Measurements from ENCODE around the gene BMI1.
"Not testable (repeated sequence)": the region's sequence is repeated elsewhere in the genome, so short reads cannot be mapped to it uniquely, and the experiment has no call there.

BMI1 gene

DNA sequence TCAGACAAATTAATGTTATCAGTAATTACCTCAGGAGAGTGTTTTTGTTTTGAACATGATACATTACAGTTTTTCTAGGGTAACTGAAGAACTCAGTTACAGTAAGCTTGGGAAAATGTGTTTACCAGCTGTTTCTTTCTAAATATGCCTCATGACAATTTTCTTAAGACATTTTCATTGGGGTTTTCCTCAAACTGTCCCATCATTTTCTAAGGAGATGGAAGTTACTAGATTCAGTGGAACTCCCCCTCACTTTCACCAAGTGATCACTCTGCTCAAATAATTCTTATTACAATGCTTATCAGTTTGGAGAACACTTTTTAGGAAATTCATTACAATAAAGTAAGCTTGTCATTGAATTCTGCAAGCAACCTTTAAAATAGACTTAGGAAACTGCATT lies 18.0 kb downstream of the BMI1 start:
- DNase-seq = no peak

DNA sequence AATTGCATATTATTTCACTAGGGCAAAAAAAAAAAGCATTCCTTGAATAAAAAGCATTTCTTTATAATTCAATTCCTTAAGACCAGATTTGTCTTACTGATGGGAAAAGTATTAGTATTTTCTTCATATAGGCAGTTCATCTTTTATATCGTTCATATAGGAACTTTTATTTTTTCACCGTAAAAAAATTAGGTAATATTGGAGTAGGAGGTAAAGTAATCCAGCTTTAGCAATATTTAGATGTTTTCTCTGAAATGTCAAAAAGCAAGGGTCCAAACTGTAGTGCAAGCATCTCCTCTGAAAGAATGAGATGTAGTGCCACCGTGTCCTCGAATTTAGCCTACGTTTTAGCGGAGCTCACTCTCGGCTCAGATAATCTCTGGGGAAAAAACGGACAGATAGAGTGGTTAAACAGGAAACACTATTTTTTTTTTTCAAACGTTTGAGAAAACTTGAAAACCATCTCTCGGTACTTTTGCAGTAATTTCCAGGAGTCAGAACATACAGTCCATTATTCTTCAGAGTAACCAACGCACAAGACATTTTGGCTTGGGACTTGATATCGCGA lies 18.9 kb downstream of the BMI1 start:
- DNase-seq = no peak

DNA sequence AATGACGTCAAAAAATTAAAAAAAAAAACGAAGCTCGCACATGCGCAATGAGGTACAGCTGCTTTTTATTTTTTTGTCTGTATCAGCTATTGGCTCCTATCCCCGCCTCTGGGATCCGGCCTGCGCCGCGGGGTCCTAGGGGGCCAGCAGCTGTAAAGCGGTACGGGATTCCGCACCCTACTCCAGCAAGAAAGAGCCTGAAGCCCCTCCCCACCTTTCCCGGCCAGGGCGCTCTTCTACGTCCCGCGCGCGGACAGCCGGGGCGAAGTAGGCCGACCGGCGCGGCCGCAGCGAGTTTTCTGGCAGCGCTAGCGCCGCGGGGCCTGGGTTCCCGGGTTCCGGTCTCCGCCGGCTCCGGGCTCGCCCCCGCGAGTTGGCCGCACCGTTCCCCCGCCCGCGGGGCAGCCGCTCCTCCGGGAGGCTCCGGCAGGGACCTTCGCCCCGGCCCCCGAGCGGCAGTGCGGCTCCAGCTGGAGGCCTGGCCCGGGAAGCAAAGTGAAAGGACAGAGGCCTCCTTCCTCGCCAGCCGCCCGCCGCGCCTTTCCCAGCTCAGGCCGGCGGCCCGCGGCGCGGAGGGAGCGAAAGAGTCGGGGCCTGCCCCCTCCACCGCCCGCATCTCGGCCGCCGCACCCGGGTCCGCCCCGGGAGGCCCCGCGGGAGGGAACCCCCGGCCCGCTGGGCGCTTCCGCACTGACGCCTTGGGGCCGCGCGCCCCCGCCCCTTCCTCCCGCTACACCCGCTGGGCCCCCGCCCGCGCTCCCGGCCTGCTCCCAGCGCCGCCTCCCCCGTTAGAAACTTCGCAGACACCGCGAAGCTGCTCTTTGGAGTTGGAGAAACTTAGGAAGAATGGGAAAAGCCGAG lies 19.7 kb downstream of the BMI1 start:
- peak in 29 of 51 donors; percentile 25 to 82 (median 65) for DNase-seq

DNA sequence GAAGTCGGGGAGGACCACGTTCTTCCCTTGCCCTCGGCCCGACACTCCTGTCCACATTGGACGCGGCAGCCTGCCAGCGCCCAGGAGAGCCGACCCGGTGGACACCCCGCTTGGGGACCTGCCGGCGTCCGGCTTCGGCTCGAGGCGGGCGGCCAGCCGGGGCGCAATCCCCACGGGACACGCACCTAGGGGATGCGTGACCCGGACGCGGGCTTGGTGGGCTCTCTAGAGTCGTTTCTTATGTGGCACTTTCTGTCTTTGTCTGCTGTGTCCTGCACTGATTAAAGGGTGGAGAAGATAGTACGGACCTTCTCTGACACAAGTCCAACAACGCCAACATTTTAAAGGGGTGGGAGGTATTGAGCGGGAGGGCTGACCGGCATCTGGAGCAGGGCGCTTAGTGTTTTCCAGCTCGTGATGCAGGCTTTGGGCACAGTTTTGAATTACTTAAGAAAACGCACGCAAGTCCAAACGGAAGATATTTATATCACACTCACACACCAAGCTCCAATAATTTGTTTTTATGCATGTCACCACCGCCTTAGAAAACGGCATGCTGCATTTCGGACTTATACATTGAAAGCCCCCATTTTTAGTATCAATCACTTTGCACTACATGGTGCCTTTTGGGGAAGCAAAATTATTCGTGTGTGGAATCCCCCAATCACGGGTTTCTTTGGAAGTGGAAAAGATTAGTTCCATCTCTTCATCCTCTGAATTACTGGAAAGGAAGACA lies 20.5 kb downstream of the BMI1 start:
- peak in 6 of 51 donors; percentile 38 to 75 (median 51) for DNase-seq

DNA sequence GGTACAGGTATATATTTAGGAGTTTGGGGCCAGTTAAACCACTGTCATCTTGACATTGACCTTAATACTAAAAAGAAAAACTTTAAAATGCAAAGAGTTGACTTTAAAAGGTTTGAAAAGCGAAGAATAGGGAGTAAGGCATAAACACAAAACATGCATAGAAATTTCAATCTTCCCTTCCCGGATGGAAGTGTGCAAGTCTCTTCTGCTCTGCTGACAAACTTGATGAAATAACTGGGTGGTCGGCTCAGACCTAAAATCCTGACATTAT lies 21.0 kb downstream of the BMI1 start:
- DNase-seq = no peak

DNA sequence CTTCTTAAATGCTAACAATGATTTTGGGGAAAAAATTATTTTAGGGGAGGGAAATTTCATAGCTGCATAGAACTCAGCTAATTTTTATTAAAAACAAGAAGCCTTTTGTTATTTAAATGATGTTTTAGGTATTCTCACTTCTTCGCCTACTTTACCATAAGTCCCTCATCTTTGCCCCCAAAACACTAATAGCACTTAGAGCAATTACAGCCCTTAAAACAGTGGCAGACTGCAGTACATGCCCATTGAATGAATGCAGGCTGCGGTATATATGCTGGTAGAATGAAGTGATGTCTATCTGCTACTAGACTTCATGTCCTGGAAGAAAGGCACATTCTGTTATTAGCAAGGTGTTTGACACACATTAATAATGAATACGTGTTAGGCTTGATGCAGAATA lies 21.5 kb downstream of the BMI1 start:
- no peak for DNase-seq

DNA sequence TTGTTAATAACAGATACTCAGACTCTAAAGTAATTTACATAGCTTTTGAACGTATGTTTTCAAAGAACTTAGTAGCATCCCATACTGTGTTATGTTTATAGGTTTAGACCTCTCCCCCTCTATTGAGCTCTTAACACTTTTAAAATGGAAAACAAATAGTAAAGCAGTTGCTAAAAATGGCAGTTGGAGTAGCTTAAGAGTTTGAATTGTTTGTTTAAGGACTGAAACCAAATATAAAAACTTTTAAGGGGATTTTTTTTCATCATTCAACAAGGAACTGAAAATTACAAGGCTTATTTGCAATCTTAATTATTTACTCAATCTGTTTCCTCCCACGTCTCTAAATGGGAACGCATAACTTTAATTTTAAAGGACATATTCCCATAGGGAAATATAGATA lies 22.8 kb downstream of the BMI1 start:
- no peak for DNase-seq

DNA sequence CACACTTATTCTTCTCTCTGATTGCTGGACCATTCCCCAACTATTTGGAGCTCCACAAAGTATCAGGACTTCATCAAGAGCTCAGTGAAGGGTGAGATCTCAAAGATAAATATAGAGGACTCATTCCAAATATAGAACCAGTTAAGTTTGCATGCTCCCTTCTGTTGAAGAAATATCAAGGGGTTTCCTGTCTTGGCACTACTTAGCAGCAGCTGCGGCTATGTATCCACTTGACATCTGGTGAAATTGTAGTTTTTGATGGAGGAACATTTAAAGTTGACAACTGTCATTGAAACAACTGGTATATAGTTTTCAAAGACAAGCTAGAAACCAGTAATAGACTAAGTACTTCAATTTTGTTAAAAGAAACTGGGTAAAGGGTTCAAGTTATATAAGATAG lies 23.4 kb downstream of the BMI1 start:
- DNase-seq = no peak

DNA sequence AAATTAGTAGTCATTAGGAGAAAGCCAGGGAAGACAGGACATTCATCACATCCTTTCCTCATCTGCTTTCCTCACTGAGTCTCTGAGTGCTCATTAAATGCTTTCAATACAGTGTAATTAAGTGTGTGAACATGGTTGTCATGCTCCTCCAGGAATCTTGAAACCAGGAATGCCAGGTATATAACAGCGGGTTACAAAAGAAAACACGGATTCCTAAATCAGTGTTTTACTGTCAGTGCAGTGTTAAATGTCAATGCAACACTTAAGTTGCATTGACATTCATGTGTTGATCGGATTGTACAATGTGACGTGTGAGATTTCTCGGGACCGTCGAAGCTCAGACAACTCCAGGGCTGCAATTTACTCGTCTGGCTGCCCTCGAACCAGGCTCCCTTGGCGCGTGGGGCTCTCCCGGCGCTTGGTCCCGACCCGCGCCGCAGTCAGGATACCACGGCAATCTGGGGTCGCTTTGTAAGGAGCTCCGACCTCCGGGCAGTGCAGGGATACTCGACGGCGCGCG lies 23.9 kb downstream of the BMI1 start:
- DNase-seq = no peak

DNA sequence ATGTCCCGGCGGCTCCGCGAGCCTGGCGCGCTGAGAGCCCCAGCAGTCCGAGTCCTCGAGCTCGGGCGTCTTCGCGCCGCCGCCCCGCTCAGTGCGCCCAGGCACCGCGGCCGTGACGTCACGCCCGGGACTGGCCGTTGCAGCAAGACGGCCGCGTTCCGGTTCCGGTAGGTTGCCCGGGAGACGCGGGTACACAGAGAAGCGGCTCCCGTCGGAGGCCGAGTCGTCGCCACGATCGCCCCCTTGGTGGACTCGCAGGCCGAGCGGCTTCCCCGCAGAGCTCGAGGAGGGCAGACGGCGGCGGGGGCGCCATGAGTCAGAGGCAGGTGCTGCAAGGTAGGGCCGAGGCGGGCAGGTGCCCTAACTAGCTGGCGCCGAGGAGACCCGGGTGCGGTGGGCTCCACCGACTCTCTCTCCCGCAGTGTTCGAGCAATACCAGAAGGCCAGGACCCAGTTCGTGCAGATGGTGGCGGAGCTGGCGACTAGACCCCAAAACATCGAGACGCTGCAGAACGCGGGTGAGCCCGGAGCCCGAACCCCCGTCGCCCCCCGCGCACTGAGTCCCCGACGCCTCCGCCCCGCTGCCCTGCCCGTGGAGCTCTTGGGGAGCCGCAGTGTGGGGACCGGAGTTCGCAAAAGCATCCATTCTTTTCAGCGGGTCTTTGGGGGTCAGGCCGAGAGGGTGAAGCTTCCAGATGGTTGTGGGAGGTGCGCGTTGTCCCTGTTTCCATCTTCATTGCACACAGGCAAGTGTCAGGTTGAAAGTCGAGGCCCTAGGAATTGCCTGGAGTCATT lies 24.6 kb downstream of the BMI1 start, which contains the start of gene SPAG6:
Gene SPAG6, plus strand, starts transcription at position 196 of the 795 bp plus-strand sequence. Its CDS starts 116 bp downstream, at position 312.
- peak in 30 of 51 donors; percentile 5 to 73 (median 38) for DNase-seq

DNA sequence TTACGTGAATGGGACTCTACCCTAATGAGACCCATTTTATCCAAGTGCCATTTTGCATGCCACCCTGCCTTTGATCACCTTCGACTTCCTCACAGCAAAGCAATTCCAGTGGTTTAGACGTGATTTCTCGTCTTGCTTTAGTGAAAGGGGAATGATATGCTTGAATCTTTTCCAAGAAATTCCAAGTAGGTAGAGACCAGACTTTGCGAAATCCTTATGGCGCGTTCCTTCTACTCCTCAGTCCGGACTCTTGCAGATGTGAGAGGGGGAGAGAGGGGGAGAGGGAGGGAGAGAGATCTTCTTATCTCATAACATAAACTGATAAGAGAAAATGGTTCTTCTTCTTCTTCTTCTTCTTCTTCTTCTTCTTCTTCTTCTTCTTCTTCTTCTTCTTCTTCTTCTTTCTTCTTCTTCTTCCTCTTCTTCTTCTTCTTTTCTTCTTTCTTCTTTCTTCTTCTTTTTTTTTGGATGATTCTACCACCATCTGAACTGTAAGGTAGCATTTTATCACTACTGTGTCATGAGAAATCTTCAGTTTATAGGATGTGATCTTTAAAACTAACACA lies 25.3 kb downstream of the BMI1 start:
- DNase-seq = no peak

DNA sequence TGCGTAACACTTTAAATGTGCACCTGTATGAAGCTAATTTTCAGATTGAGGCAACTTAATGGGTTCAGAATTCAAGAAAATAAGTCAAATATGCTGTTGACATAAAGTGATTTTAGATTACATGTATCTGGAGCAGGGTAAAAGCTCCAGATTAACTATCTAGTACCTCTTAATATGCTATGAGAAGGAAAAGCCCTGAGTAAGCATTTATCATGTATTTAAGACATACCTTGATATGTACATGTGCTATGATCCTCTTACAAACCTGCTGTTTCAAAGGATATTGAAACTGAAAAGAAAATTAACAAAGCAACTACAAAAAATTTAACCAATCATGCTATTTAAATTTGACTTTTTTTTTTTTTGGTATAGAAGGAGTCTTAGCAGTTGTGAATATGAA lies 28.9 kb downstream of the BMI1 start:
- no peak for DNase-seq

DNA sequence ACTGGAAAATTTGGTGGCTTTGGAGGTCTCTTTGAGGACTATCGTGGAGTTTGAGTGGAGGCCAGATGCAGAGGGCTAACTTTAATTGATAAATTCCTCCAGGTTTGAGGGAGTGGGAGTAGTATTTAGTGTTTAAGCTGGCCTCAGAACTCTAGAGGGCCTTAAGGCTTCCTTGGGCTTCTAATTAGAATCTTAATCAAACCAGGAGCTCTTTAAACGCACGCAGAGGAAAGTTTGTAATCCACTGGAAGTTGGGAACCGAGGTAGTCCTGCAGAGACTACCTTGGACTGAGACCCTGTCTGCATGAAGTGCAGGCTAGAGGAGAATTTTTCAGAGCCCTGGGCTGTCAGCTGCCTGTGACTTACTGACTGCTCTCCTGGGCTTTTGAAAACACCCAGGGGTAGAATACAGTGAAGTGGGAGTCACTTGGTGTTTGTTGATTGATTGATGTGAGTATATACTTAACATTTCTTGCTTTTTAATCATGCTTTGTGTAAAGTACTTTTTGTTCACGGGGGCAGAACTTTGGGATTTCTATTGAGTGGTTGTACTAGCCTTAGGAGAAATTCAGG lies 30.3 kb downstream of the BMI1 start:
- no peak for DNase-seq

DNA sequence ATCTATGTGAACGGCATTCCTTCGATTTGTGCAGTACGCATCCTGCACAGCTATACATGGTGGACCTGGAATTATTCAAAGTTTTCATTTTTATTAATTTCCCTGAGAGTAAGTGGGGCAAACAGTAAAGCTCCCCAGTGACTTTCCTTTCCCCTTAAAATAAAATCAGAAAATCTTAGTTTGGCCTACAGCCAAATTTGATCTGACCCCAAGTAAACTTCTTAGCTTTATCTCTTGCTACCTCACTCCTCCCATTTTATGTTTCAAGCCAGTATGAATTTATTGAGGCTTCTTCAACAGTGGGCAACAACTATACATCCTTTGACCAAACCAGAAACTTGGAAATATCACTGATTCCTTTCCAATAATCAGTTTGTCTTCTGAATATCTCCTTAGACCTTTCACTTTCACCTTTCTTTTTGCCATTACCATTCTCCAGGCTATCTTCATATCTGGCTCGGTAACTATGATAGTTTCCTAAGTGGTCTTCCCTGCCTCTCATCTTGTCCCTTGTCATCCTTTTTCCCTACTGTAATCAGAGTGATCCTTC lies 35.5 kb downstream of the BMI1 start:
- DNase-seq = no peak

DNA sequence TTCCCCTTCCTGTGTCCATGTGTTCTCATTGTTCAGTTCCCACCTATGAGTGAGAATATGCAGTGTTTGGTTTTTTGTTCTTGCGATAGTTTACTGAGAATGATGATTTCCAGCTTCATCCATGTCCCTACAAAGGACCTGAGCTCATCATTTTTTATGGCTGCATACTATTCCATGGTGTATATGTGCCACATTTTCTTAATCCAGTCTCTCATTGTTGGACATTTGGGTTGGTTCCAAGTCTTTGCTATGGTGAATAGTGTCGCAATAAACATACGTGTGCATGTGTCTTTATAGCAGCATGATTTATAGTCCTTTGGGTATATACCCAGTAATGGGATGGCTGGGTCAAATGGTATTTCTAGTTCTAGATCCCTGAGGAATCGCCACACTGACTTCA lies 36.9 kb downstream of the BMI1 start:
- DNase-seq = not testable (repeated sequence)

DNA sequence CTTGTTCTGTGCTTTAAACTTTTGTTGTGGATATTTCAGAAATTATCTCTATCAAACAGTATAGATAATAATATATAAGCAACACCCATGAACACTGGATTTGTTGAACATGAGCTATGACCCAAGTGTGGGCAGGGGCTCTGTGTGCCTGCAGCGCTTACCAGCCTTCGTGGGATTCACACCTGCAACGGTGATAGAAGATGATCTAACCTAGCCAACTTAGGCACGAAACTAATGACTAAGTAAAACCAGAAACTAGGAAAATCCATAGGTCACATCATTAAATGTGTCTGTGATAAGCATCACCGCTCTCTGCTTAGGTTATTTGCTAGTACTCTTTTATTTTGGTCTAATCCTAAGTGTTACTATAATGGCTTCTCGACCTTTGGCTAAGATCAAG lies 42.4 kb downstream of the BMI1 start:
- DNase-seq = no peak

DNA sequence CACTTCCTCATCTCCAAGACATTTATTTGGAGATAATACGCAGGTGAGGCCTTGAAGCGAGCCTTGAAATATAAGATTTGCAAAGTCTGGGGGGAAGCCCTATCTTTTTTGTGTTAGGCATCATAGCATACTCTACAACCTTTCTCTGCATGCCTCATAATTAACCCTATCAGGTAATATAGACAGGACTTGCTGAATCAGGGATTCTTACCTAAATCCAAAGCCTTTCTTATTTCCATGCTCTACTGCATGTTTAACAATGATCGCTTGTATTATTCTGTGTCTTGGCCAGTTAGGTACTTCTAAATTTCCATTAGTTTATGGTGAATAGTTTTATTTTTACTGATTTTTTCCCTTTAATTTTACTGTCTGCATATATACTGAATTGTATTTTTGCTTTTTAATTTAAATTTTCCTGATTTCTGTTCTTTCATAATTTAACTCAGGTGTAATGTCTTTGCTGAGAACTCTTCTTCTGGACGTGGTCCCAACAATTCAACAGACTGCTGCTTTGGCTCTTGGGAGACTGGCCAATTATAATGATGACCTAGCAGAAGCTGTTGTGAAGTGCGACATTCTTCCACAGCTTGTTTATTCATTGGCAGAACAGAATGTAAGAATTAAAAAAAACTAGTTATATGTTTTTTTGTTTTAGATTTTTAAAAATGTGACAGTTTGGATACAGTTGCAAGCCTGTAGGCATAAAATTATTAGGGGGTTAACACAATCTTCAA lies 43.7 kb downstream of the BMI1 start:
- no peak for DNase-seq

DNA sequence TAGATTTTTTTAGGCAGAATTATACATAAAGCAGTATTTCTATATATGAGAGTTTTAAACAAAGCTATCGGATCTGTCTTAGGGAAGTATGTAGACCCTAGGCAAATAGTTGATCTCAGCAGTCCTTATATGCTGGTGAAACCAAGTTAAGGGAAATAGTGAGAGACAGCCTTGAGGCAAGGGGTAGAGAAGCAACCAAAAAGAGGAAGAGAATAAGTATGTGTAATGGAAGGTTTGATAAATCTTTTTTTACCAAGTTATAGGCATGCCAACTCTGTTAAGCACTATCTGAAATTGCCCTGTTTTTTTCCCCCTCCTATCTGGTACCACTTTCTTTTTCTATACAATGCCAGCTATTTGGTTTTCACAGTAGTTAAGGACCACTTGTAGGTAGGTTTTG lies 44.3 kb downstream of the BMI1 start:
- no peak for DNase-seq

DNA sequence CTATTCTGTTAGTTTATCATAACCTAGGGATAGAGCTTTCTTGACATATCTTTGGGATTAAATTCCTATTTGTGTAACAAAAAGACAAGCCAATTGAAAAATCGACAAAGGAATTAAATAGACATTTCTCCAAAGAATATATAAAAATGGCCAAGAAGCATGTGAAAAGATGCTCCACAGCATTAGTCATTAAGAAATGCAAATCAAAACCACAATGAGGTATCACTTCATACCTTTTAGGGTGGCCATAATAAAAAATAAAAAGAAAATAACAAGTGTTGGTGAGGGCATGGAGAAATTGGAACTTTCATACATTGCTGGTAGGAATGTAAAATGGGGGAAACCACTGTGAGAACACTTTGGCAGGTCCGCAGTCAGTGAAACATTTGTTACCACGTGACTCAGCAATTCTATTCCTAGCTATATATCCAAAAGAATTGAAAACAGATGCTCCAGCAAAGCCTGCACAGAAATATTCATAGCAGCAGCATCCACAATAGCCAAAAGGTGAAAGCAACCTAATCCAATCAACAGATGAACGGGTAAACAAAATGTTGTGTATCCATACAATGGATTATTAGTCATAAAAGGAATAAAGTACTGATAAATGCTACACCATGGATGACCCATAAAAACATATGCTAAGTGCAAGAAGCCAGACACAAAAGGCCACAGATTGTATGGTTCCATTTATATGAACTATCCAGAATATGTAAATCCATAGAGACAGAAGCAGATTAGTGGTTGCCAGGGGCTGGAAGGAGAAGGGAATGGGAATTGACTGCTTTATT lies 44.9 kb downstream of the BMI1 start:
- DNase-seq = no peak
